ENCODE measurements around the gene LRP1B. TPM values are rescaled to one million over a fixed set of nuclear protein-coding genes. Genes with fewer than 3 reads are reported as not detected.

The LRP1B gene
- polyA plus RNA-seq, 1 of the 3 experiments (the other 2 are of a cell fraction), result 0.28 TPM

GRCh38 chr2:141654311-141654710 is 476.5 kb downstream of the LRP1B start:
- no peaks in the 10 kb centered on the region for H3K9me3 ChIP-seq
- POLR2A ChIA-PET, result no interaction called here
- no peaks in the 10 kb centered on the region for H3F3A ChIP-seq (replicated peaks; ENCODE audit: insufficient read depth)
- no peak overlapping the region for H2AFZ ChIP-seq (ENCODE audit: low read depth)
- no peaks in the 10 kb centered on the region for H3K36me3 ChIP-seq (replicated peaks in 1 of 2; ENCODE audit: control insufficient read depth in 1 of 2, insufficient read depth in 2 of 2, low read length in 1 of 2)
- no peaks in the 10 kb centered on the region for H3K79me2 ChIP-seq (ENCODE audit: insufficient read depth)
- no peaks in the 10 kb centered on the region for H3K27me3 ChIP-seq (ENCODE audit: insufficient read depth)
- 10% methylated on average over 1 of the region's 1 CpG for WGBS (ENCODE audit: low lambda C conversion rate)
- no peaks in the 10 kb centered on the region for H4K20me1 ChIP-seq (ENCODE audit: insufficient read depth)
- H3K9ac ChIP-seq, result no peak overlapping the region
- TF ChIP-seq EP300 (IDR thresholded peaks at IDR 0.05; ENCODE audit: borderline replicate concordance in 1 of 2, low read depth in 1 of 2, low read length in 1 of 2), result no peak
- TF ChIP-seq JUND (IDR thresholded peaks at IDR 0.05), result no peak
- no peak for TF ChIP-seq FOXM1 (IDR thresholded peaks at IDR 0.05; ENCODE audit: low read depth)
- TF ChIP-seq TAF1 (IDR thresholded peaks at IDR 0.05; ENCODE audit: borderline replicate concordance, low read depth, low read length), result no peak
- TF ChIP-seq TCF12 (IDR thresholded peaks at IDR 0.05), result no peak
- no peak for TF ChIP-seq TEAD4 (IDR thresholded peaks at IDR 0.05; ENCODE audit: borderline replicate concordance, insufficient read depth)
- no peak for TF ChIP-seq CHD2 (IDR thresholded peaks at IDR 0.05; ENCODE audit: low read length, partially characterized antibody)
- no peak for TF ChIP-seq FOXJ3 (CRISPR knock-in tag; IDR thresholded peaks at IDR 0.05)
- TF ChIP-seq FOSL2 (IDR thresholded peaks at IDR 0.05; ENCODE audit: borderline replicate concordance, low read depth), result no peak
- no peak for TF ChIP-seq CTCF (IDR thresholded peaks at IDR 0.05)
- no peak for TF ChIP-seq RCOR1 (IDR thresholded peaks at IDR 0.05; ENCODE audit: low read length)
- TF ChIP-seq NRF1 (IDR thresholded peaks at IDR 0.05; ENCODE audit: low read depth, low read length), result no peak
- TF ChIP-seq REST (IDR thresholded peaks at IDR 0.05; ENCODE audit: low read depth, low read length), result no peak
- TF ChIP-seq USF2 (IDR thresholded peaks at IDR 0.05; ENCODE audit: borderline replicate concordance, low read depth, low read length), result no peak
- no peak for TF ChIP-seq RFX5 (IDR thresholded peaks at IDR 0.05; ENCODE audit: low read length)
- TF ChIP-seq YY1 (IDR thresholded peaks at IDR 0.05; ENCODE audit: low read depth), result no peak
- no peak for TF ChIP-seq MAX (IDR thresholded peaks at IDR 0.05; ENCODE audit: low read depth)
- TF ChIP-seq RAD21 (IDR thresholded peaks at IDR 0.05; ENCODE audit: low read length), result no peak
- no peak for TF ChIP-seq IRF3 (IDR thresholded peaks at IDR 0.05; ENCODE audit: low read depth, low read length)
- no peak for TF ChIP-seq PBX3 (IDR thresholded peaks at IDR 0.05)
- no peaks in the 10 kb centered on the region for H3K9me2 ChIP-seq
- H3K4me3 ChIP-seq (ENCODE audit: low read depth in 2 of 2, low read length in 1 of 2), result no peak overlapping the region
- H3K27ac ChIP-seq (ENCODE audit: low read depth in 2 of 2, low read length in 1 of 2), result no peak overlapping the region
- DNase-seq, result no peak
- H3K4me1 ChIP-seq (ENCODE audit: control insufficient read depth in 1 of 2, insufficient read depth in 2 of 2, low read depth in 1 of 2, low read length in 1 of 2), result no peaks in the 10 kb centered on the region
- CTCF ChIA-PET, result no interaction called here
- H3K4me2 ChIP-seq, result no peak overlapping the region
